RKO (cell line): ENCODE data around the gene KHK.
"Not testable (repeated sequence)": the region's sequence is repeated elsewhere in the genome, so short reads cannot be mapped to it uniquely, and the experiment has no call there.

Experiments used
- DNase-seq: peaks from one replicate; pipeline ENCODE4 v3.0.0-alpha.2; 2016; ENCODE audit warnings: low spot score

The KHK gene

GRCh38 chr2:27097341-27097740, 10.8 kb downstream of the KHK start:
- DNase-seq, result no peak

DNA sequence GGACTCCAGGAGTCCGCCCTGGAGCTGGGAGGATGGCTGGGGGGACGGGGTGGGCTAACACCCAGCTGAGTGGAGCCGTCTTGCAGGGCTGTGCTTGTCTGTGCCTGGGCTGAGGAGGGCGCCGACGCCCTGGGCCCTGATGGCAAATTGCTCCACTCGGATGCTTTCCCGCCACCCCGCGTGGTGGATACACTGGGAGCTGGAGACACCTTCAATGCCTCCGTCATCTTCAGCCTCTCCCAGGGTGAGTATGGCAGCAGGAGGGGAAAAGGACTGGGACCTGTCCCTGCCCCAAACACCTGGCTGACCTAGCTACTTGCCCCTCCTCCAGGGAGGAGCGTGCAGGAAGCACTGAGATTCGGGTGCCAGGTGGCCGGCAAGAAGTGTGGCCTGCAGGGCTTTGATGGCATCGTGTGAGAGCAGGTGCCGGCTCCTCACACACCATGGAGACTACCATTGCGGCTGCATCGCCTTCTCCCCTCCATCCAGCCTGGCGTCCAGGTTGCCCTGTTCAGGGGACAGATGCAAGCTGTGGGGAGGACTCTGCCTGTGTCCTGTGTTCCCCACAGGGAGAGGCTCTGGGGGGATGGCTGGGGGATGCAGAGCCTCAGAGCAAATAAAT, 12.9 kb downstream of the KHK start:
- no peak for DNase-seq

- no peak for DNase-seq
Measured at GRCh38 chr2:27100036-27100435, 13.5 kb downstream of the KHK start.

DNA sequence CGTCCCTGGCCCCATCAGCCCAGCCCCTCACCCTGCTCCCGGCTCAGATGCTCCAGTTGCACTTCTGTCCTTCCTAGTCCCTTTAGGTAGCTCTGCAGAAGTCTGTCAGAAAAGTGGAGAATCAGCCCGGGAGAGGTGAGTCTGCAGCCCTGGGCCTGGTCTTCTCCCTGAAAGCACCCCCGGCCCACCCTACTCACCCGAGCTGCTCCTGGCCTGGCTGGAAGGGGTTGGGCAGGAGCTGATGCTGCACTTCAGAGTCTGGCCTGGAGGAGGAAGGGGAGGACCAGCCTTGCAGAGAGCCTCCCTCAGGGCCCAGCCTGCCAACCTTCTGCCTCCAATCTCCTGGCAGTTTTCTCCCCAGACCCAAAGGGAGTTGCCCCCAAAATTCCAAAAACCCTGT, 15.8 kb downstream of the KHK start:
- no peak for DNase-seq

DNA sequence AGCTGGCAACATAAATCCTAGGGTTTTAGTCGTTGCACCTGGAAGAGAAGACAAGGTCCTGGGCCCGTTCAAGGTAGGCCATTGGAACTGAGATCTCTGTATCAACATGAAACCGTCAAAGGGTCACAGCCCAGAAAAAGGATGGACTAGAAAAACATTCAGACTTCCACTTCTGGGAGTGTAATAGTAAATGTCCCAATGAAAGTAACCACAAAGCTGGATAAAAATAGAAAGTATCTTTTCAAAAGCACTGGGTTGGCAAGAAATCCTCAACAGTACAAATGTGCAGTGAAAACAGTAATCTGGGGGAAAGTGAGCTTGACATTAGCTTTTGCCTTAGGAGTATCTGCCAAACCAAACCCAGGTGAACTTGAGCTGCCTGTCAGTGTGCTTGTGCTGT, 19.4 kb downstream of the KHK start:
- DNase-seq, result no peak

GRCh38 chr2:27108221-27108620, 21.6 kb downstream of the KHK start:
- no peak for DNase-seq

GRCh38 chr2:27109083-27109482, 22.5 kb downstream of the KHK start:
- no peak for DNase-seq

- not testable (repeated sequence) for DNase-seq
Measured at GRCh38 chr2:27110603-27111352, 24.2 kb downstream of the KHK start.

DNA sequence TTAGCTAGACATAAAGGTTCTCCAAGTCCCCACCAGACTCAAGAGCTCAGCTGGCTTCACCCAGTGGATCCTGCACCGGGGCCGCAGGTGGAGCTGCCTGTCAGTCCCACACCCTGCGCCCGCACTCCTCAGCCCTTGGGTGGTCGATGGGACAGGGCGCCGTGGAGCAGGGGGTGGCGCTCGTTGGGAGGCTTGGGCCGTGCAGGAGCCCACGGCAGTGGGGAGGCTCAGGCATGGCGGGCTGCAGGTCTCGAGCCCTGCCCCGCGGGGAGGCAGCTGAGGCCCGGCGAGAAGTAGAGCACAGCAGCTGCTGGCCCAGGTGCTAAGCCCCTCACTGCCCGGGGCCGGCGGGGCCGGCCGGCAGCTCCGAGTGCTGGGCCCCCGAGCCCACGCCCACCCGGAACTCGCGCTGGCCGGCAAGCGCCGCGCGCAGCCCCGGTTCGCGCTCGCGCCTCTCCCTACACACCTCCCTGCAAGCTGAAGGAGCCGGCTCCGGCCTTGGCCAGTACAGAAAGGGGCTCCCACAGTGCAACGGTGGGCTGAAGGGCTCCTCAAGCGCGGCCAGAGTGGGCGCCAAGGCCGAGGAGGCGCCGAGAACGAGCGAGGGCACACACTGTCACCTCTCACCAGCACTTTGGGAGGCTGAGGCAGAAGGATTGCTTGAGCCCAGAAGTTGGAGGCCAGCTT, 25.0 kb downstream of the KHK start:
- DNase-seq, result not testable (repeated sequence)

- DNase-seq, result no peak
Measured at GRCh38 chr2:27115519-27115918, 28.9 kb downstream of the KHK start.

- no peak for DNase-seq
Measured at GRCh38 chr2:27117995-27118524, 31.5 kb downstream of the KHK start.

GRCh38 chr2:27118525-27119329, 32.2 kb downstream of the KHK start, which contains the start of gene CGREF1:
Gene CGREF1 (minus strand): TSS chr2:27119128. CDS start chr2:27104366, 14,762 bp downstream.
- no peak for DNase-seq

DNA sequence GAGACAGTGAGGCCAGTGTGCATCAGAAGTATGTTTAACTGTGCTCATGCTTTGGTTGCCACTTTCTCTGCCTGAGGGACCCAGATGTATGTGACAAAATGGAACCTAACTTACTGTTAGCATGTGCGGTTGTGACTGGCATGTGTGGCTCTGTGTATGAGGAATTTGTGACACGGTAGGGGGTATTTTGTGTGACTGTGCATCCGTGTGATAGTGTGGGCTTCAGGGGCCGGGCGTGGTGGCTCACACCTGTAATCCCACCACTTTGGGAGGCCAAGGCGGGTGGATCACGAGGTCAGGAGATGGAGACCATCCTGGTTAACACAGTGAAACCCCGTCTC, 32.7 kb downstream of the KHK start:
- DNase-seq, result not testable (repeated sequence)

GRCh38 chr2:27121906-27122305, 35.3 kb downstream of the KHK start:
- DNase-seq, result no peak

DNA sequence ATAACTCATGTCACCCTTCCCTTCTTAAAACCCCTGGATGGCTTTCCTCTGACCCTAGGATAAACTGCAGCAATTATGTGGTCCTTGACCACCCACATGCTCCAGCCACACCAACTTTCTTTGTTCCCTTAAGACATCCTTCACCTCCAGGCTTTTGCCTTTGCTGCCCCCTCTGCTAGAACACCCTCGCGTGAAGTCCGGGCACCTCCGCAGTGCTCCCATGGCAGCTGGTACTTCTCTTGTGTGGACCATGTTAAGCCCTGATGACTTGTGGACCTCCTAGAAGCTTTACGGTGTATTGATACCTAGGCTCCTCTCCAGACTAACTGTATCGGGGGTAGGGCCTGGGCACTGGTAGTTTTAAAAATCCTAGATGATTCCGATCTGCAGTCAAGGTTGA, 36.2 kb downstream of the KHK start:
- no peak for DNase-seq

DNA sequence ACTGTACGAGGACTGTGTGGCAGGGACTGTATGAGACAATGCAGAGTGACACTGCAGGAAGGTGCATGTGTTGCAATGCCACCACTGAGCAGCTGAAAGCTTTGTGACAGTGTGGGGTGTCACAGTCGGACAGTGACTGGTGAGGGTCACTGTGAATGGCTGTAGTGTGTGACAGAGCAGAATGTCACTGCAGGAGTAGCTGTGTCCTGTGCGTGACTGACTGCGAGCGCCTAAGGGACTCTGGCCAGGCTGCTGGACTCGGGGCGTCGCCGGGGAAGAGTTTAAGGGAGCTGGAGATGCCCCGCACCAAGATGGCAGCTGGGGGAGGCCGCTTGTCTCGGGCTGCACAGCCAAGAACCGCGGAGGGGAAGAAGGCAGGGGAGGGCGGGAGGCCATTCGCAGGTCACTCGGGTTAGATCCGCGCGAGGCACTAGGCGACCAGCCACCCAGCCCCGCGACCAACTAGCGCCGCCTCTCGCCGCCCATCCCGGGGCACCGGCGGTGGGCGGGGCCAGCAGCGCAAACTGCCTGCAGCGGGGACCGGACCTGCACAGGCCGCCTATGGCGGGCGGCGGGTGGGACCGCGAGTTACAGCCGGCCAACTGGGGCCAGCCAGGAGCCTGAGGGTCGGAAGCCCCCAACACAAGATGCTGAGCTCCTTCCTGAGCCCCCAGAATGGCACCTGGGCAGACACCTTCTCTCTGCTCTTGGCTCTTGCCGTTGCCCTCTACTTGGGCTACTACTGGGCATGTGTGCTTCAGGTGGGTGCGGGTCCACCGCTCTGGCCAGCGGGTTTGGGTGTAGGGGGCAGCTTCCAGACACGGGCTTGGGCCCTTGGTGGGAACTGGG, 37.0 kb downstream of the KHK start, which contains the start of gene ABHD1:
Gene ABHD1 (plus strand): TSS at position 514 of the 849 bp plus-strand sequence. CDS start 134 bp downstream, at position 648.
- DNase-seq, result no peak

- no peak for DNase-seq
Measured at GRCh38 chr2:27125104-27125503, 38.5 kb downstream of the KHK start.

GRCh38 chr2:27126252-27126710, 39.7 kb downstream of the KHK start:
- DNase-seq, result no peak

- DNase-seq, result no peak
Measured at GRCh38 chr2:27127883-27128667, 41.5 kb downstream of the KHK start.
